Measurements from ENCODE around the gene HIGD1C.

DNA sequence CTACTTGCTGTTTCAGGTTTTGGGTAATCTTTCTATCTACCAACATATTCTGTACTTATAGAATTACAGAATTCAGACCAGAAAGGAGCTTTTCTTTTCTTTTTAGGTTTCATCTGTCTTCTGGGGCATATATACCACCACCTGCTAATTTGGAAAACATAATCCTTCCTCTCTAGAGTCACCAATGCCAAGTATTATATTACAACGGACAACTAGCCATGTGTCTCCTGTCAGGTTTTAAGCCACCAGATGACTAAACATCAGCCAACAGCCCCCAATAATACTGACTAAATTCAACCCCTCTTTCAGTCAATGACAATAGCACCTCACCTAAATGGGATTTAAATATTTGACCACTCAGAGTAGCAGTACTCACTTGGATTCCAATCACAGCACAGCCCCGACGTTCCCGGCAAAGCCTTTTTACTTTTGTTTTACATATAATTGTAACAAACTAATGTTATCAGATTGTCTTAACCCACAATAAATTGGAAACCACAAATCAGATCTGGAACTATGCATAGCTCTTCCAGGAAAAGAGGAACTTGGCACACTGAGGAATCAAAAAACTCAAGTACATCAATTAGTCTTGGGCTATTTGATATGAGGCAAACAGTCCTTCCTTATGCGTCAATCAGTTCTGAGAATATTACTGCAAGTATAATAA is 60.4 kb downstream of the HIGD1C start:
- TF ChIP-seq SP1 (IDR thresholded peaks at IDR 0.05) (no peak), ARNT (IDR thresholded peaks at IDR 0.05) (no peak), BHLHE40 (IDR thresholded peaks at IDR 0.05; ENCODE audit: borderline replicate concordance) (no peak), FOXK2 (IDR thresholded peaks at IDR 0.05) (no peak), FOXA1 (IDR thresholded peaks at IDR 0.05) (no peak), ELF4 (IDR thresholded peaks at IDR 0.05) (no peak)
- TF ChIP-seq, protein P1, sequence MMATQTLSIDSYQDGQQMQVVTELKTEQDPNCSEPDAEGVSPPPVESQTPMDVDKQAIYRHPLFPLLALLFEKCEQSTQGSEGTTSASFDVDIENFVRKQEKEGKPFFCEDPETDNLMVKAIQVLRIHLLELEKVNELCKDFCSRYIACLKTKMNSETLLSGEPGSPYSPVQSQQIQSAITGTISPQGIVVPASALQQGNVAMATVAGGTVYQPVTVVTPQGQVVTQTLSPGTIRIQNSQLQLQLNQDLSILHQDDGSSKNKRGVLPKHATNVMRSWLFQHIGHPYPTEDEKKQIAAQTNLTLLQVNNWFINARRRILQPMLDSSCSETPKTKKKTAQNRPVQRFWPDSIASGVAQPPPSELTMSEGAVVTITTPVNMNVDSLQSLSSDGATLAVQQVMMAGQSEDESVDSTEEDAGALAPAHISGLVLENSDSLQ (IDR thresholded peaks at IDR 0.05): peak; percentile 19; the same call in 1 of the 2 replicates
